Neural progenitor cell (in vitro differentiated cells): ENCODE results near the gene IL1RAP. TPM values are rescaled to one million over a fixed set of nuclear protein-coding genes. Genes with fewer than 3 reads are reported as not detected.
"Not testable (repeated sequence)": the region's sequence is repeated elsewhere in the genome, so short reads cannot be mapped to it uniquely, and the experiment has no call there.

Experiments used
- DNase-seq: peaks from one replicate; pipeline ENCODE4 v3.0.0-alpha.2; 2016; ENCODE audit warnings: low spot score
- H2AFZ ChIP-seq: fragments of 200-600 bp; sonication (generic); replicated peaks from 2 replicates; pipeline ENCODE4 v1.6.1; 2016; ENCODE audit warnings: antibody characterized with exemption
- H3F3A ChIP-seq: fragments of 200-600 bp; sonication (generic); 2 replicates; pipeline ENCODE4 v1.6.1; 2016; ENCODE audit warnings: antibody characterized with exemption, low read depth
- H3K27ac ChIP-seq: fragments of 200-600 bp; sonication (generic); 2 replicates; pipeline ENCODE4 v1.5.1; 2016; ENCODE audit warnings: mild to moderate bottlenecking
- H3K27me3 ChIP-seq: fragments of 200-600 bp; sonication (generic); 2 replicates; pipeline ENCODE4 v1.6.1; 2016; ENCODE audit warnings: mild to moderate bottlenecking, moderate library complexity
- H3K36me3 ChIP-seq: fragments of 200-600 bp; sonication (generic); 2 replicates; pipeline ENCODE4 v1.5.1; 2016
- H3K4me1 ChIP-seq: fragments of 200-600 bp; sonication (generic); 2 replicates; pipeline ENCODE4 v1.6.1; 2016; ENCODE audit warnings: mixed run types
- H3K4me2 ChIP-seq: fragments of 200-600 bp; sonication (generic); 2 replicates; pipeline ENCODE4 v1.6.1; 2016
- H3K4me3 ChIP-seq: fragments of 200-600 bp; sonication (generic); 2 replicates; pipeline ENCODE4 v1.5.1; 2016
- H3K79me2 ChIP-seq: fragments of 200-600 bp; sonication (generic); 2 replicates; pipeline ENCODE4 v1.6.1; 2016; ENCODE audit warnings: low read depth
- H3K9ac ChIP-seq: fragments of 200-600 bp; sonication (generic); 2 replicates; pipeline ENCODE4 v1.6.1; 2016
- H3K9me3 ChIP-seq: fragments of 200-600 bp; sonication (generic); 2 replicates; pipeline ENCODE4 v1.5.1; 2016; ENCODE audit warnings: low read depth
- H4K20me1 ChIP-seq: fragments of 200-600 bp; sonication (generic); 2 replicates; pipeline ENCODE4 v1.6.1; 2016; ENCODE audit warnings: low read depth
- H3K27ac Mint-ChIP-seq: 3 replicates; pipeline ENCODE4 v1.8.0; 2021; ENCODE audit warnings: mixed read lengths
- H3K27me3 Mint-ChIP-seq: 2 replicates; pipeline ENCODE4 v1.8.0; 2022; ENCODE audit warnings: low read depth, mild to moderate bottlenecking, inconsistent platforms, moderate library complexity, mixed read lengths; ENCODE audit not compliant: insufficient read depth
- H3K36me3 Mint-ChIP-seq: 3 replicates; pipeline ENCODE4 v1.8.0; 2021; ENCODE audit warnings: mixed read lengths
- H3K4me1 Mint-ChIP-seq: 3 replicates; pipeline ENCODE4 v1.8.0; 2021; ENCODE audit warnings: mixed read lengths
- H3K4me3 Mint-ChIP-seq: 3 replicates; pipeline ENCODE4 v1.8.0; 2021; ENCODE audit warnings: mild to moderate bottlenecking, moderate library complexity, mixed read lengths
- H3K9me3 Mint-ChIP-seq: 3 replicates; pipeline ENCODE4 v1.8.0; 2020; ENCODE audit warnings: mixed read lengths
- EZH2 ChIP-seq: fragments of 200-600 bp; sonication (generic); IDR thresholded peaks from 2 replicates; pipeline ENCODE4 v1.6.1; 2017; ENCODE audit warnings: antibody characterized with exemption, mild to moderate bottlenecking, moderate library complexity
- EZH2phosphoT487 ChIP-seq: fragments of 200-600 bp; sonication (generic); IDR thresholded peaks from 2 replicates; pipeline ENCODE4 v1.6.1; 2017; ENCODE audit warnings: antibody characterized with exemption
- total RNA-seq: library from RNA; depleted of rRNA; stranded (reverse); fragments of >200 nt; gene quantifications from 2 replicates; pipeline ENCODE4 v1.2.3, GENCODE V29; 2015; ENCODE audit warnings: low replicate concordance
- TF ChIP-seq, protein P1 (sequence below): fragments of 200-600 bp; sonication (generic); IDR thresholded peaks from 2 replicates; pipeline ENCODE4 v1.5.1; 2017; ENCODE audit warnings: antibody characterized with exemption, mild to moderate bottlenecking

Gene IL1RAP
- total RNA-seq, 1 donor from 2014 or later: 11.3 TPM

GRCh38 chr3:190676481-190676880 lies 162.6 kb downstream of the IL1RAP start:
- Histone ChIP-seq H3K9ac (no peak overlapping the region), H2AFZ (no peak overlapping the region), H3K79me2 (no peaks in the 10 kb centered on the region), H3K4me2 (no peak overlapping the region), H3K4me3 (no peak overlapping the region), H3K27ac (no peak overlapping the region), H3K27me3 (no peaks in the 10 kb centered on the region), H3F3A (no peaks in the 10 kb centered on the region), H3K4me1 (no peaks in the 10 kb centered on the region), H3K36me3 (no peaks in the 10 kb centered on the region), H3K9me3 (no peaks in the 10 kb centered on the region), H4K20me1 (no peaks in the 10 kb centered on the region)
- Mint-ChIP-seq H3K27me3 (peaks cover 4% of the 10 kb centered on the region), H3K4me3 (no peak overlapping the region), H3K27ac (no peak overlapping the region), H3K36me3 (no peaks in the 10 kb centered on the region), H3K4me1 (no peaks in the 10 kb centered on the region), H3K9me3 (peaks cover 3% of the 10 kb centered on the region)
- TF ChIP-seq, protein P1, sequence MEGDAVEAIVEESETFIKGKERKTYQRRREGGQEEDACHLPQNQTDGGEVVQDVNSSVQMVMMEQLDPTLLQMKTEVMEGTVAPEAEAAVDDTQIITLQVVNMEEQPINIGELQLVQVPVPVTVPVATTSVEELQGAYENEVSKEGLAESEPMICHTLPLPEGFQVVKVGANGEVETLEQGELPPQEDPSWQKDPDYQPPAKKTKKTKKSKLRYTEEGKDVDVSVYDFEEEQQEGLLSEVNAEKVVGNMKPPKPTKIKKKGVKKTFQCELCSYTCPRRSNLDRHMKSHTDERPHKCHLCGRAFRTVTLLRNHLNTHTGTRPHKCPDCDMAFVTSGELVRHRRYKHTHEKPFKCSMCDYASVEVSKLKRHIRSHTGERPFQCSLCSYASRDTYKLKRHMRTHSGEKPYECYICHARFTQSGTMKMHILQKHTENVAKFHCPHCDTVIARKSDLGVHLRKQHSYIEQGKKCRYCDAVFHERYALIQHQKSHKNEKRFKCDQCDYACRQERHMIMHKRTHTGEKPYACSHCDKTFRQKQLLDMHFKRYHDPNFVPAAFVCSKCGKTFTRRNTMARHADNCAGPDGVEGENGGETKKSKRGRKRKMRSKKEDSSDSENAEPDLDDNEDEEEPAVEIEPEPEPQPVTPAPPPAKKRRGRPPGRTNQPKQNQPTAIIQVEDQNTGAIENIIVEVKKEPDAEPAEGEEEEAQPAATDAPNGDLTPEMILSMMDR: no peak
- TF ChIP-seq EZH2phosphoT487 (no peak), EZH2 (no peak)
- no peak for DNase-seq

DNA sequence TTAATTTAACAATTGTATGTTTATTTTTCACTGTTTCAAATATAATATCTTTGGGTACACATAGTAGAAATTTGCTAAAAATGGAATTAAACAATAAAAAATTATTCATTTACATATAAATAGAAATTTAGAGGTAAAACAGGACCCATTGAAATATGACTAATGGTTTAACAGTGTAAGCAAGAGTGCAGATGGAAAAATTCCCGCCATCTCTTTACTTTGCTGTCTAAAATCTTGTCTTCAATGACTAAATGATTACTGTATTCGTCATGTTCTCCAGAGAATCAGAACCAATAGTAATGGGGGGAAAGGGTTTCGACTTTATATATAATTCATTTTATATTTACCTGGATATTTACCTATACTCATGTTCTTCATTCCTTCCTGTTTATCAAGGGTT lies 163.1 kb downstream of the IL1RAP start:
- no peaks in the 10 kb centered on the region for H4K20me1 ChIP-seq
- no peaks in the 10 kb centered on the region for H3K27me3 ChIP-seq
- H3K4me2 ChIP-seq: no peak overlapping the region
- no peak overlapping the region for H3K9ac ChIP-seq
- H3F3A ChIP-seq: no peaks in the 10 kb centered on the region
- no peaks in the 10 kb centered on the region for H3K4me1 ChIP-seq
- Mint-ChIP-seq H3K36me3 (no peaks in the 10 kb centered on the region), H3K9me3 (peaks cover 3% of the 10 kb centered on the region), H3K4me3 (no peak overlapping the region), H3K4me1 (no peaks in the 10 kb centered on the region), H3K27ac (no peak overlapping the region), H3K27me3 (peaks cover 4% of the 10 kb centered on the region)
- H3K4me3 ChIP-seq: no peak overlapping the region
- TF ChIP-seq, protein P1: no peak
- TF ChIP-seq EZH2phosphoT487 (no peak), EZH2 (no peak)
- H3K27ac ChIP-seq: no peak overlapping the region
- no peak overlapping the region for H2AFZ ChIP-seq
- H3K36me3 ChIP-seq: no peaks in the 10 kb centered on the region
- H3K79me2 ChIP-seq: no peaks in the 10 kb centered on the region
- no peak for DNase-seq
- no peaks in the 10 kb centered on the region for H3K9me3 ChIP-seq

DNA sequence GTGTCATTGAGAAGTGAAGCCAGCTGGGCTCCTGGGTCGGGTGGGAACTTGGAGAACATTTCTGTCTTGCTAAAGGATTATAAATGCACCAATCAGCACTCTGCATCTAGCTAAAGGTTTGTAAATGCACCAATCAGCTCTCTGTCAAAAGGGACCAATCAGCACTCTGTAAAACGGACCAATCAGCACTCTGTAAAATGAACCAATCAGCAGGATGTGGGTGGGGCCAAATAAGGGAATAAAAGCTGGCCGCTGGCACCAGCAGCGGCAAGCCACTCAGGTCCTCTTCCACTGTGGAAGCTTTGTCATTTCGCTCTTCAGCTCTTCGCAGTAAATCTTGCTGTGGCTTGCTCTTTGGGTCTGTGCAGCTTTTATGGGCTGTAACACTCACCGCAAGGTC lies 164.0 kb downstream of the IL1RAP start:
- not testable (repeated sequence) for H3K4me2 ChIP-seq, H2AFZ ChIP-seq, H3F3A ChIP-seq, H3K27me3 Mint-ChIP-seq, H3K36me3 Mint-ChIP-seq, H3K9ac ChIP-seq, H3K27ac Mint-ChIP-seq, H3K9me3 ChIP-seq, H3K27me3 ChIP-seq, H3K27ac ChIP-seq, DNase-seq, H3K4me1 Mint-ChIP-seq, H4K20me1 ChIP-seq, H3K4me3 ChIP-seq, H3K36me3 ChIP-seq, H3K4me3 Mint-ChIP-seq, H3K4me1 ChIP-seq, H3K9me3 Mint-ChIP-seq, H3K79me2 ChIP-seq

DNA sequence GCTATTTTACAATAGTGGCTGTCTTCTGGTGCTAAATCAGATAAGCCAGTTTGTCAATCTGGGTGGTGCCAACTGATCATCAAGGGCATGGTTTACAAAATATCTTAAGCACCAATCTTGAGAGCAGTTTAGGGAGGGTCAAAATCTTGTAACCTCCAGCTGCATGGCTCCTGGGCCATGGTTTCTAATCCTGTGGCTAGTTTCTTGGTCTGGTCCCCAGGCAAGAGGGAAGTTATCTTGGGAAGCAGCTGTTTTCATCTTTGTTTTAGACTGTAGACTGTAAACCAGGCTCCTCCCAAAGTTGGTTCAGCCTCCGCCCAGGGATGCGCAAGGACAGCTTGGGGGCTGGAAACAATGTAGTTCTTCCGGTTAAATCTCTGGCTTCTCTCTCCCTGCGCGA lies 166.8 kb downstream of the IL1RAP start:
- Mint-ChIP-seq H3K4me3 (no peak overlapping the region), H3K9me3 (peaks cover 3% of the 10 kb centered on the region), H3K27ac (no peak overlapping the region), H3K4me1 (no peaks in the 10 kb centered on the region), H3K27me3 (peaks cover 4% of the 10 kb centered on the region), H3K36me3 (no peaks in the 10 kb centered on the region)
- Histone ChIP-seq H3K27me3 (no peaks in the 10 kb centered on the region), H3F3A (no peaks in the 10 kb centered on the region), H3K4me1 (no peaks in the 10 kb centered on the region), H4K20me1 (no peaks in the 10 kb centered on the region), H3K4me2 (no peak overlapping the region), H3K36me3 (no peaks in the 10 kb centered on the region), H3K4me3 (no peak overlapping the region), H3K79me2 (no peaks in the 10 kb centered on the region), H2AFZ (peak overlapping the region; percentile 50), H3K9ac (no peak overlapping the region), H3K27ac (no peak overlapping the region), H3K9me3 (no peaks in the 10 kb centered on the region)
- no peak for DNase-seq
- TF ChIP-seq, protein P1: no peak
- TF ChIP-seq EZH2phosphoT487: no peak
- TF ChIP-seq EZH2: no peak
